ENCODE data around the gene PRIM1.
"Not testable (repeated sequence)": the region's sequence is repeated elsewhere in the genome, so short reads cannot be mapped to it uniquely, and the experiment has no call there.

The PRIM1 gene

GRCh38 chr12:56721721-56722120, 30.4 kb downstream of the PRIM1 start:
- H3K4me3 ChIP-seq (ENCODE audit: low read length) = no peak overlapping the region

GRCh38 chr12:56721216-56721615, 30.9 kb downstream of the PRIM1 start:
- no peak overlapping the region for H3K4me3 ChIP-seq (ENCODE audit: low read length)

More at GRCh38 chr12:56721721-56722120, 30.4 kb downstream of the PRIM1 start:
- DNase-seq (ENCODE audit: low read depth, low spot score) = no peak

GRCh38 chr12:56720731-56721151, 31.4 kb downstream of the PRIM1 start:
- no peak overlapping the region for H3K4me3 ChIP-seq (ENCODE audit: low read length)
- DNase-seq (ENCODE audit: low read depth, low spot score) = peak; percentile 73

More at GRCh38 chr12:56721216-56721615, 30.9 kb downstream of the PRIM1 start:
- no peak for DNase-seq (ENCODE audit: low read depth, low spot score)

- no peak for DNase-seq (ENCODE audit: low read depth, low spot score)
- H3K4me3 ChIP-seq (ENCODE audit: low read length) = no peak overlapping the region
These were observed 33.1 kb downstream of the PRIM1 start for GRCh38 chr12:56719056-56719455.

DNA sequence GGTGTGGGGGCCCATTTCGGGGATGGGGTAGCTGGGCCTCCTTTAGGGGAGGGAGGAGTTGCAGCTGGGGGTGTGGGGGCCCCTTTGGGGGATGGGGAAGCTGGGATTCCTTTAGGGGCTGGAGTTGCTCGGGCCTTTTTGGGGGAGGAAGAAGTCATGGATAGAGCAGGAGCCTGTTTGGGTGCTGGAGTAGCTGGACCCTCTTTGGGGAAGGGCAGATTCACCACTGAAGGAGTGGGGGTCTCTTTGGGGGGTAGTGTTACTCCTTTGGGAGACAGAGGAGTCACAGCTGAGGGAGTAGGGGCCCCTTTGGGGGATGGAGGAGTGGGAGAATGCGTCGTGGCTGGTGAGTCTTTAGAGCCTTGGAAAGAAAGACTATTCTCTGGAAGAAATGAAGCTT, 33.5 kb downstream of the PRIM1 start:
- H3K4me3 ChIP-seq (ENCODE audit: low read length) = no peak overlapping the region
- DNase-seq (ENCODE audit: low read depth, low spot score) = no peak

GRCh38 chr12:56718149-56718548, 34.0 kb downstream of the PRIM1 start:
- no peak overlapping the region for H3K4me3 ChIP-seq (ENCODE audit: low read length)

DNA sequence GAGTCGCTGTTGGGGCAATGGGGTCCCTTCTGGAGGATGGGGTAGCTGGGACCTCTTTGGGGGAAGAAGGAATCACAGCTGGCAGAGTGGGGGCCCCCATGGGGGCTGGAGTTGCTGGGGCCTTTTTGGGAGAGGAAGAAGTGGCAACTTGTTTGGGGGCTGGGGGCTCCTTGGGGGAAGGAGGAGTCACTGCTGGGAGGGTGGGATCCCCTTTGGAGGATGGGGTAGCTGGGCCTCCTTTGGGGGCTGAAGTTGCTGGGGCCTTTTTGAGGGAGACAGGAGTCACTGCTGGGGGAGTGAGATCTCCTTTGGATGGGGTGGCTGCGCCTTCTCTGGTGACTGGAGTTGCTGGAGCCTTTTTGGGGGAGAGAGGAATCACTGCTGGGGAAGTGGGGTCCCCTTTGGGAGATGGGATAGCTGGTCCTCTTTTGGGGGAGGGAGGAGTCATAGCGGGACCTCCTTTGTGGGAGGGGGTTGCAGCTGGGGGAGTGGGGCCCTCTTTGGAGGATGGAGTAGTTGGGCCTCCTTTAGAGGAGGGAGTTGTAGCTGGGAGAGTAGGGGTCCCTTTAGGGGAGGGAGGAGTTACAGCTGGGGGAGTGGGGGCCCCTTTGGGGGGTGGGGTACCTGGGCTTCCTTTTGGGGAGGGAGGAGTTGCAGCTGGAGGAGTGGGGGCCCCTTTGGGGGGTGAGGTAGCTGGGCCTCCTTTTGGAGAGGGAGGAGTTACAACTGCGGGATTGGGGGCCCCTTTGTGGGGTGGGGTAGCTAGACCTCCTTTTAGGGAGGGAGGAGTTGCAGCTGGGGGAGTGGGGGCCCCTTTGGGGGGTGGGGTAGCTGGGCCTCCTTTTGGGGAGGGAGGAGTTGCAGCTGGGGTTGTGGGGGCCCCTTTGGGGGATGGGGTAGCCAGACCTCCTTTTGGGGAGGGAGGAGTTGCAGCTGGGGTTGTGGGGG, 34.9 kb downstream of the PRIM1 start:
- H3K4me3 ChIP-seq (ENCODE audit: low read length) = no peak overlapping the region
- DNase-seq (ENCODE audit: low read depth, low spot score) = no peak

More at GRCh38 chr12:56718149-56718548, 34.0 kb downstream of the PRIM1 start:
- no peak for DNase-seq (ENCODE audit: low read depth, low spot score)

- H3K4me3 ChIP-seq (ENCODE audit: low read length) = no peak overlapping the region
- no peak for DNase-seq (ENCODE audit: low read depth, low spot score)
These were observed 35.7 kb downstream of the PRIM1 start for GRCh38 chr12:56716458-56716857.

GRCh38 chr12:56715798-56716197, 36.3 kb downstream of the PRIM1 start:
- no peak for DNase-seq (ENCODE audit: low read depth, low spot score)
- no peak overlapping the region for H3K4me3 ChIP-seq (ENCODE audit: low read length)

GRCh38 chr12:56714431-56714929, 37.6 kb downstream of the PRIM1 start:
- no peak overlapping the region for H3K4me3 ChIP-seq (ENCODE audit: low read length)
- no peak for DNase-seq (ENCODE audit: low read depth, low spot score)

GRCh38 chr12:56713345-56713744, 38.8 kb downstream of the PRIM1 start:
- H3K4me3 ChIP-seq (ENCODE audit: low read length) = no peak overlapping the region
- DNase-seq (ENCODE audit: low read depth, low spot score) = no peak

- DNase-seq (ENCODE audit: low read depth, low spot score) = no peak
- no peak overlapping the region for H3K4me3 ChIP-seq (ENCODE audit: low read length)
These were observed 42.3 kb downstream of the PRIM1 start for GRCh38 chr12:56709759-56710376.

DNA sequence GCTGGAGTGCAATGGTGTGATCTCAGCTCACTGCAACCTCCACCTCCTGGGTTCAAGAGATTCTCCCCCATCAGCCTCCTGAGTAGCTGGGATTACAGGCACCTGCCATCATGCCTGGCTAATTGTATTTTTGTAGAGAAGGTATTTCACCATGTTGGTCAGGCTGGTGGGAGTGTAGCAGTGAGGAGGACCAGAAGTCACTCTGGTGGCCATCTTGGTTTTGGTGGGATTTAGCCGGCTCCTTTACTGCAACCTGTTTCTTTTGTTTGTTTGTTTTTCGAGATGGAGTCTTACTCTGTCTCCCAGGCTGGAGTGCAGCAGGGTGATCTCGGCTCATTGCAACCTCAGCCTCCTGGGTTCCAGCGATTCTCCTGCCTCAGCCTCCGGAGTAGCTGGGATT, 47.6 kb downstream of the PRIM1 start:
- not testable (repeated sequence) for H3K4me3 ChIP-seq (ENCODE audit: low read length); DNase-seq (ENCODE audit: low read depth, low spot score)

DNA sequence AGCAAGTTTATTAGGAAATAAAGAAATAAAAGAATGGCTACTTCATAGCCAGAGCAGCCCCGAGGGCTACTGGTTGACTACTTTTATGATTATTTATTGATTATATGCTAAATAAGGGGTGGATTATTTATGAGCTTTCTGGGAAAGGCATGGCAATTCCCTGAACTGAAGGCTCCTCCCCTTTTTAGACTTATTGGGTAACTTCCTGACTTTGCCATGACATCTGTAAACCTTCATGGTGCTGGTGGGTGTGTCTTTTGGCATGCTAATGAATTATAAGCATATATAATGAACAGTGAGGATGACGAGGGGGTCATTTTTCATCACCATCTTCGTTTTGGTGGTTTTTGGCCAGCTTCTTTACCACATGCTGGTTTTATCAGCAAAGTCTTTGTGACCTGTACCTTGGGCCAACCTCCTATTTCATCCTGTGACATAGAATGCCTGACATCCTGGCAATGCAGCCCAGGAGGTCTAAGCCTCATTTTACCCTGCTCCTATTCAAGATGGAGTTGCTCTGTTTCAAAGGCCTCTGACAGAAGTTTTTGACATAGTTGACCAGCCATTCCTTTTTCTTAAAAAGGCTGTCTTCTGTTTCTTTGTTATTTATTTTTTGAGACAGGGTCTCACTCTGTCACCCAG, 53.0 kb downstream of the PRIM1 start:
- no peak for DNase-seq (ENCODE audit: low read depth, low spot score)
- H3K4me3 ChIP-seq (ENCODE audit: low read length) = no peak overlapping the region

DNA sequence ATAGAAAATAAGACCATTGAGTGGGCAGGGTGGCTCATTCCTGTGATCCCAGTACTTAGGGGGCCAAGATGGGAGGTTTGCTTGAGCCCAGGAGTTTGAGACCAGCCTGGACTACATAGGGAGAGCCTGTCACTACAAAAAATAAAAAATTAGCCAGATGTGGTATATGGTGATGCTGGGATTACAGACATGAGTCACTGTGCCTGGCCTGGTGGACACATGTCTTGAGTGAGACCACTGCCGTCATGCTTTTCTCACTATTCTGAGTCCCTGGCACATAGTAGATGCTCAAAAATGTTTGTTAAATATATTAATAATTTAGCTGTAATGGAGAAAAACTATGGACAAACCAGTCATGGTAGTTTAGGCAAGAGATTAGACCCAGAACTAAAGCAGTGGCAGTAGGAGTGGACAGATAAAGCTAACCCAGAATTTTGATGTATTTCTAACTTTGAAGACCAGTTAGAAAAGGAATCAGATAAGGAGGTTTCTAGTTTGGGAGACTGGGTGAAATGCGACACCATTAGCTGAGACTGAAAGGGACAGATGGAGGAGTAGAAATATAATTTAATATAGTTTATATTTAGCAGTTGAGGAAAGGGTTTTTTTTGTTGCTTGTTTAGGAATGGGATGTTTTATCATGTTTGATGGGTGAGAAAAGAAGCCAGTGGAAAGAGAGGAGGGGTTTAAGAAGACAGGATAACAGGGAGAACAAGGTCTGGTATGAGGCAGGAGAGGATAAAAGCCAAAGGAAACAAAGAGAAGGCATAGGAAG, 56.6 kb downstream of the PRIM1 start:
- no peak overlapping the region for H3K4me3 ChIP-seq (ENCODE audit: low read length)
- no peak for DNase-seq (ENCODE audit: low read depth, low spot score)

- no peak overlapping the region for H3K4me3 ChIP-seq (ENCODE audit: low read length)
- DNase-seq (ENCODE audit: low read depth, low spot score) = no peak
These were observed 58.0 kb downstream of the PRIM1 start for GRCh38 chr12:56694161-56694560.

DNA sequence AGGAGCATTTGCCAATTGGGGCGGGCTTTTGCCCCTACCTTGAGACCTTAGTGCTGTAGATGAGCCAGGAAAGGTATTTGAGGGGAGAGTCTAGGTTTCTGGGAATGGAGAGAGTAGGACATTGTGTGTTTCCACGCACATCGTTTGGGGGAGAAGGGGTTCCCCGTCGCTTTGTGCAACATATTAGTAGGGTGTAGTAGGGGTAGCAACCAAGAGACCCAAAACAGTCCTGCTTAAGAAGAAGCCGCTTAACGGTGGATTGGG, 63.3 kb downstream of the PRIM1 start:
- DNase-seq (ENCODE audit: low read depth, low spot score) = no peak
- peak overlapping the region; percentile 66 for H3K4me3 ChIP-seq (ENCODE audit: low read length)

DNA sequence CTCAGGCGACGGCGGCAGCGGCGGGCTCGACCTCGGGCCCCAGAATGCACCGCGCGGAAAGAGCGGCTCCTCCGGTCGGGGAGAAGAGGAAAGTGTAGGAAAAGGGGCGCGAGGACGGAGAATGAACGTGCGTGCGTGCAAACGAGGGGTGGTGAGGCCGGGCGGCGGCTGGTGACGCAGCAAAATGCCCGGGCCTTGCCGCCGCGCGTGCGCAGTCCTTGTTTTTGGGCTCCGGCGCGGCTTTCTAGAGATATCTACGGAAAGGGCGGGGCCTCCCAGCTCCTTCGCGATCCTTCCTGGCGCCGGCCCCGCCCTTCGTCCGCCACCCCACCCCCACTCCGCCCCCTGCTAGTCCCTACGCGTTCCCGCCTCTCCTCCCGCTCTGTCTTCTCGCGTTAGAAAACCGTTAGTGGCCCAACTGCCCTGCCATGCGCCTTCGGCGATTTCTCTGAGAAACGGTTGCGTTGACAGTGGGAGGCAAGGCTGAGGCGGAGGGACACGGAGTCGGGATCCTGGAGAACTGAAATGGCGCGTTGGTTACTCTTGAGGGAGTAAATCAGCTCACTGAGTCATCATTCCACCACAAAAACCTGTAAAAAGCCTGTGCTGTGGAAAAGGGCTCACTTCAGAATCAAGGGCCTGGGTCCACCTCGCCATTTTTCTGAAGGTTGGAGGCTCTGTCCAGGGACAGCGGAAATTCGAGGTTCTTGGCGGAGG, 63.8 kb downstream of the PRIM1 start, which contains the start of gene PTGES3:
Gene PTGES3 (minus strand): TSS at position 156 of the 717 bp plus-strand sequence. CDS start 285 bp downstream, outside the sequence.
- peak; percentile 95 for DNase-seq (ENCODE audit: low read depth, low spot score)
- peak within 1 kb of the TSS; percentile 95 for H3K4me3 ChIP-seq (ENCODE audit: low read length)

Data from Jurkat, Clone E6-1 (cell line).